Endothelial cell of umbilical vein (primary cell): ENCODE data around the gene KRT23.

Experiments used
- CTCF ChIP-seq, 2 donors: IDR thresholded peaks; 1 replicate in 1 of 2; 2 replicates in 1 of 2; pipeline ENCODE4 v1.5.1; 2011; ENCODE audit warnings: low read length in 2 of 2, mild to moderate bottlenecking in 2 of 2, moderate library complexity in 2 of 2, control low read depth in 1 of 2, inconsistent platforms in 1 of 2, low read depth in 1 of 2; ENCODE audit not compliant: insufficient read depth in 1 of 2; ENCODE audit errors: extremely low read depth in 1 of 2
- FOS ChIP-seq: IDR thresholded peaks from 2 replicates; pipeline ENCODE4 v1.6.1; 2011; ENCODE audit warnings: mild to moderate bottlenecking, low read length, moderate library complexity, borderline replicate concordance; ENCODE audit not compliant: insufficient read depth

GRCh38 chr17:40952154-40952553, 14.7 kb upstream of the KRT23 start:
- TF ChIP-seq CTCF (IDR thresholded peaks at IDR 0.05; ENCODE audit: extremely low read depth in 1 of 2, insufficient read depth in 1 of 2, low read depth in 1 of 2, low read length in 2 of 2): no peak
- no peak for TF ChIP-seq FOS
